HepG2 (cell line): ENCODE results near the gene MAMLD1. TPM values are rescaled to one million over a fixed set of nuclear protein-coding genes. Genes with fewer than 3 reads are reported as not detected.

Source experiments
- ATAC-seq: fragments of 200-7000 bp; cut with Tn5 transposase; 3 replicates; pipeline ENCODE4 v1.9.1; 2020; ENCODE audit warnings: mild to moderate bottlenecking, moderate library complexity
- BruUV-seq: library from RNA; stranded (reverse); fragments of 400-500 nt; replicated peaks from 2 replicates; lab custom pipeline; 2021; lab: Mats Ljungman, UMichigan
- CTCF ChIA-PET: fragments of 300-600 bp; formaldehyde crosslinking; extraction: SDS; loops from one replicate; lab custom pipeline; 2021; ENCODE audit warnings: low total read pairs, inconsistent platforms, low intra/inter-chr PET ratio; lab: Yijun Ruan, JAX
- POLR2A ChIA-PET: fragments of 350-600 bp; sonication (Branson Sonifier 250); formaldehyde crosslinking; loops from one replicate; lab custom pipeline; 2020; ENCODE audit warnings: antibody characterized with exemption, inconsistent platforms; lab: Yijun Ruan, JAX
- DNase-seq: peaks from one replicate; pipeline ENCODE4 v3.0.0-alpha.2; 2015; ENCODE audit warnings: low spot score
- FAIRE-seq: peaks from 3 replicates; lab custom pipeline; 2011; peaks lifted over from hg19 to GRCh38; lab: Jason Lieb, UNC
- H2AFZ ChIP-seq: one replicate; pipeline ENCODE4 v1.6.1; 2011; ENCODE audit warnings: low read length, inconsistent platforms
- H3K27ac ChIP-seq: fragments of 300-600 bp; 3 replicates; pipeline ENCODE4 v1.8.0; 2011; ENCODE audit warnings: mixed run types, mild to moderate bottlenecking, mixed read lengths, low read length, inconsistent platforms; ENCODE audit not compliant: insufficient read depth; ENCODE audit errors: extremely low read length
- H3K27me3 ChIP-seq, 2 experiments: fragments of 200-600 bp in 1 of 2; 2 replicates in 1 of 2; 3 replicates in 1 of 2; pipeline versions ENCODE4 v1.6.0 to v1.8.0; 2011; ENCODE audit warnings: low read length in 2 of 2, mild to moderate bottlenecking in 2 of 2, moderate library complexity in 2 of 2, inconsistent platforms in 1 of 2; ENCODE audit not compliant: insufficient read depth in 2 of 2, control insufficient read depth in 1 of 2
- H3K36me3 ChIP-seq, 2 experiments: fragments of 200-600 bp in 1 of 2; replicated peaks in 1 of 2; 2 replicates in 1 of 2; 3 replicates in 1 of 2; pipeline versions ENCODE4 v1.5.1 to v1.8.0; 2011; ENCODE audit warnings: low read length in 2 of 2, inconsistent platforms in 1 of 2; ENCODE audit not compliant: insufficient read depth in 2 of 2, control insufficient read depth in 1 of 2
- H3K4me1 ChIP-seq: 2 replicates; pipeline ENCODE4 v1.5.1; 2012; ENCODE audit warnings: low read length, inconsistent platforms; ENCODE audit not compliant: insufficient read depth
- H3K4me2 ChIP-seq: 2 replicates; pipeline ENCODE4 v1.6.0; 2011; ENCODE audit warnings: low read depth, low read length, inconsistent platforms
- H3K4me3 ChIP-seq, 3 experiments: fragments of 200-600 bp in 1 of 3; sonication (generic), shearing (Covaris generic) in 1 of 3; replicated peaks in 1 of 3; 2 replicates each; pipeline ENCODE4 v1.5.1; 2011 to 2016; ENCODE audit warnings: low read length in 3 of 3, inconsistent platforms in 2 of 3, low read depth in 2 of 3, mild to moderate bottlenecking in 2 of 3, control low read depth in 1 of 3, mixed read lengths in 1 of 3; ENCODE audit not compliant: insufficient read depth in 1 of 3
- H3K79me2 ChIP-seq: one replicate; pipeline ENCODE4 v1.6.1; 2011; ENCODE audit warnings: low read length, inconsistent platforms; ENCODE audit not compliant: insufficient read depth
- H3K9ac ChIP-seq: 2 replicates; pipeline ENCODE4 v1.6.0; 2011; ENCODE audit warnings: mild to moderate bottlenecking, low read depth, low read length, inconsistent platforms; ENCODE audit not compliant: insufficient read depth
- H3K9me3 ChIP-seq: 2 replicates; pipeline ENCODE4 v1.5.1; 2012; ENCODE audit warnings: mild to moderate bottlenecking, low read length
- H4K20me1 ChIP-seq: 2 replicates; pipeline ENCODE4 v1.6.0; 2011; ENCODE audit warnings: inconsistent platforms, mild to moderate bottlenecking, low read length, moderate library complexity; ENCODE audit not compliant: insufficient read depth
- AGO2 ChIP-seq: fragments of 200-400 bp; formaldehyde crosslinking; optimal IDR thresholded peaks from 2 replicates; pipeline ENCODE3; 2017; ENCODE audit warnings: mild to moderate bottlenecking, low read depth, low read length, moderate library complexity
- BCL6 ChIP-seq: IDR thresholded peaks from 2 replicates; pipeline ENCODE4 v1.6.1; 2016; ENCODE audit warnings: missing genetic modification reagents, missing compliant biosample characterization
- BORCS8-MEF2B ChIP-seq: sonication (generic); formaldehyde crosslinking; IDR thresholded peaks from 2 replicates; pipeline ENCODE4 v1.8.0; 2022; ENCODE audit warnings: mild to moderate bottlenecking, missing genetic modification reagents
- ELK4 ChIP-seq: sonication (generic); formaldehyde crosslinking; IDR thresholded peaks from 2 replicates; pipeline ENCODE4 v1.9.0; 2021; ENCODE audit warnings: missing genetic modification reagents, borderline replicate concordance
- KLF11 ChIP-seq: IDR thresholded peaks from 2 replicates; pipeline ENCODE4 v1.6.1; 2016; ENCODE audit warnings: missing compliant biosample characterization
- KLF15 ChIP-seq: sonication (generic); formaldehyde crosslinking; IDR thresholded peaks from 2 replicates; pipeline ENCODE4 v1.8.1; 2023; ENCODE audit warnings: borderline replicate concordance, mild to moderate bottlenecking, inconsistent platforms, missing genetic modification reagents, mixed read lengths
- KLF16 ChIP-seq, 2 experiments: sonication (generic) in 1 of 2; formaldehyde crosslinking in 1 of 2; IDR thresholded peaks; 2 replicates each; pipeline versions ENCODE4 v1.6.1 to v1.8.0; 2016 to 2023; ENCODE audit warnings: missing genetic modification reagents in 2 of 2, missing compliant biosample characterization in 1 of 2
- MED1 ChIP-seq: sonication (generic); formaldehyde crosslinking; IDR thresholded peaks from 2 replicates; pipeline ENCODE4 v1.4.0; 2020; ENCODE audit warnings: missing genetic modification reagents
- MXD4 ChIP-seq: IDR thresholded peaks from 2 replicates; pipeline ENCODE4 v1.6.1; 2016; ENCODE audit warnings: mild to moderate bottlenecking, missing biosample characterization, missing genetic modification reagents
- MYC ChIP-seq: sonication (generic); formaldehyde crosslinking; IDR thresholded peaks from 2 replicates; pipeline ENCODE4 v1.9.0; 2021; ENCODE audit warnings: missing genetic modification reagents, borderline replicate concordance
- NAIF1 ChIP-seq: sonication (generic); formaldehyde crosslinking; IDR thresholded peaks from 2 replicates; pipeline ENCODE4 v1.5.0; 2020; ENCODE audit warnings: mild to moderate bottlenecking, missing genetic modification reagents, borderline replicate concordance
- NCOA5 ChIP-seq: sonication (generic); formaldehyde crosslinking; IDR thresholded peaks from 2 replicates; pipeline ENCODE4 v1.4.0; 2020; ENCODE audit warnings: missing genetic modification reagents
- SALL1 ChIP-seq: sonication (generic); formaldehyde crosslinking; IDR thresholded peaks from 2 replicates; pipeline ENCODE4 v1.8.0; 2022; ENCODE audit warnings: mild to moderate bottlenecking, missing genetic modification reagents
- THYN1 ChIP-seq: sonication (generic); formaldehyde crosslinking; IDR thresholded peaks from 2 replicates; pipeline ENCODE4 v1.8.1; 2023; ENCODE audit warnings: low read depth, mild to moderate bottlenecking, moderate library complexity, missing genetic modification reagents, borderline replicate concordance
- TSC22D2 ChIP-seq: sonication (generic); formaldehyde crosslinking; IDR thresholded peaks from 2 replicates; pipeline ENCODE4 v1.5.1; 2020; ENCODE audit warnings: missing genetic modification reagents, mild to moderate bottlenecking, borderline replicate concordance
- ZBTB42 ChIP-seq: sonication (generic); formaldehyde crosslinking; IDR thresholded peaks from 2 replicates; pipeline ENCODE4 v1.5.0; 2020; ENCODE audit warnings: mild to moderate bottlenecking, missing genetic modification reagents
- ZFP36L2 ChIP-seq: sonication (generic); formaldehyde crosslinking; IDR thresholded peaks from 2 replicates; pipeline ENCODE4 v1.4.0; 2020; ENCODE audit warnings: missing genetic modification reagents
- ZNF263 ChIP-seq: sonication (generic); formaldehyde crosslinking; IDR thresholded peaks from 2 replicates; pipeline ENCODE4 v1.4.0; 2020; ENCODE audit warnings: missing genetic modification reagents
- ZNF430 ChIP-seq: sonication (generic); formaldehyde crosslinking; IDR thresholded peaks from 2 replicates; pipeline ENCODE4 v1.9.0; 2021; ENCODE audit warnings: mild to moderate bottlenecking, missing genetic modification reagents
- ZNF75D ChIP-seq: sonication (generic); formaldehyde crosslinking; IDR thresholded peaks from 2 replicates; pipeline ENCODE4 v1.8.1; 2023; ENCODE audit warnings: missing genetic modification reagents, mild to moderate bottlenecking, borderline replicate concordance
- ZZZ3 ChIP-seq: sonication (generic); formaldehyde crosslinking; IDR thresholded peaks from 2 replicates; pipeline ENCODE4 v1.4.0; 2020; ENCODE audit warnings: missing genetic modification reagents, mild to moderate bottlenecking, borderline replicate concordance
- WGBS: methylation state at CpG from one replicate; pipeline ENCODE4 v1.1.6; 2017; ENCODE audit warnings: low lambda C conversion rate; 5-methylcytosine and 5-hydroxymethylcytosine counted together
- in situ Hi-C: cut with HindIII; loops from 2 replicates; pipeline ENCODE4 v1.10.0; 2017; ENCODE audit warnings: low pct_unique_long_range_greater_than_20kb; ENCODE audit not compliant: extremely low pct_ligation_motif_present
- intact Hi-C: fragments of 100-400 bp; cut with micrococcal nuclease; formaldehyde crosslinking; loops from one replicate; pipeline ENCODE4 v1.10.0; 2022; ENCODE audit not compliant: unreplicated experiment
- polyA plus RNA-seq, 8 experiments: library from polyadenylated mRNA; depleted of rRNA in 3 of 8; stranded (reverse) in 7 of 8; unstranded in 1 of 8; fragments of >200 nt; fragmentation: Illumina TruSeq in 4 of 8; extraction: Trizol in 4 of 8; gene quantifications; 2 replicates each; pipeline versions ENCODE4 v1.2.1 to v1.2.3, GENCODE V29; 2011 to 2016; ENCODE audit warnings: low read depth in 4 of 8, missing spikeins in 1 of 8, mixed read lengths in 1 of 8; ENCODE audit not compliant: insufficient read depth in 1 of 8
- total RNA-seq, 5 experiments: library from RNA; depleted of rRNA; stranded (reverse); fragments of >200 nt; fragmentation: Illumina TruSeq; extraction: Trizol; gene quantifications; 2 replicates each; pipeline ENCODE4 v1.2.3, GENCODE V29; 2016; ENCODE audit warnings: low read depth in 1 of 5

Gene MAMLD1
- total and polyA plus RNA-seq, 2 of the 13 experiments (the other 11 are each of a cell fraction or from before 2014, with no cell fraction given): not detected

- TF ChIP-seq BORCS8-MEF2B (CRISPR knock-in tag) (no peak), KLF11 (no peak)
Observed at GRCh38 chrX:150450519-150451177, 87.5 kb downstream of the MAMLD1 start (continued).

- no peaks in the 10 kb centered on the region for H3K4me1 ChIP-seq
- BruUV-seq: no TSS peak
- no peak for TF ChIP-seq ZNF263 (CRISPR knock-in tag)
- TF ChIP-seq TSC22D2 (CRISPR knock-in tag): no peak
- TF ChIP-seq AGO2: no peak
- no peak for TF ChIP-seq MYC (CRISPR knock-in tag)
- no peak for TF ChIP-seq ZZZ3
- no peak for TF ChIP-seq KLF16 (CRISPR knock-in tag; IDR thresholded peaks at IDR 0.05)
- no peak for TF ChIP-seq KLF15 (CRISPR knock-in tag)
- TF ChIP-seq BCL6 (CRISPR knock-in tag): no peak
- TF ChIP-seq NAIF1 (CRISPR knock-in tag): no peak
- no peak for TF ChIP-seq ZNF430
- TF ChIP-seq ZNF75D (CRISPR knock-in tag): no peak
- TF ChIP-seq MXD4 (CRISPR knock-in tag): no peak
- no peak for TF ChIP-seq NCOA5 (CRISPR knock-in tag)
- no peak for TF ChIP-seq ELK4 (CRISPR knock-in tag)
- no peak for TF ChIP-seq MED1 (CRISPR knock-in tag)
- no peak for TF ChIP-seq THYN1 (CRISPR knock-in tag)
- no peak for TF ChIP-seq SALL1 (CRISPR knock-in tag)
- no peak for TF ChIP-seq ZBTB42 (CRISPR knock-in tag)
- TF ChIP-seq ZFP36L2: no peak
- no peak overlapping the region for H3K4me3 ChIP-seq
- ATAC-seq (no peak), DNase-seq (no peak), FAIRE-seq (no peak)
- 43% methylated on average over 2 of the region's 3 CpGs for WGBS
- no peaks in the 10 kb centered on the region for H4K20me1 ChIP-seq
- no peak overlapping the region for H3K9ac ChIP-seq
- intact Hi-C loops (no loop called here), in situ Hi-C loops (no loop called here)
- POLR2A ChIA-PET: no interaction called here
- no peak overlapping the region for H2AFZ ChIP-seq
- H3K4me2 ChIP-seq: no peak overlapping the region
- no peaks in the 10 kb centered on the region; a peak in 1 of 5 replicates for H3K27me3 ChIP-seq
- no peaks in the 10 kb centered on the region for H3K79me2 ChIP-seq
- no peaks in the 10 kb centered on the region for H3K9me3 ChIP-seq
- H3K36me3 ChIP-seq: no peaks in the 10 kb centered on the region
- no peak overlapping the region for H3K27ac ChIP-seq
- CTCF ChIA-PET: no interaction called here
Observed at GRCh38 chrX:150451953-150452352, 88.8 kb downstream of the MAMLD1 start.
